Measurements from ENCODE around the gene HOXD8. TPM values are rescaled to one million over a fixed set of nuclear protein-coding genes. Genes with fewer than 3 reads are reported as not detected.

Gene HOXD8
- total and polyA plus RNA-seq, 9 of the 15 experiments (the other 6 are each of a cell fraction or from before 2014, with no cell fraction given) = 0.04 to 0.15 TPM; not detected in 7

DNA sequence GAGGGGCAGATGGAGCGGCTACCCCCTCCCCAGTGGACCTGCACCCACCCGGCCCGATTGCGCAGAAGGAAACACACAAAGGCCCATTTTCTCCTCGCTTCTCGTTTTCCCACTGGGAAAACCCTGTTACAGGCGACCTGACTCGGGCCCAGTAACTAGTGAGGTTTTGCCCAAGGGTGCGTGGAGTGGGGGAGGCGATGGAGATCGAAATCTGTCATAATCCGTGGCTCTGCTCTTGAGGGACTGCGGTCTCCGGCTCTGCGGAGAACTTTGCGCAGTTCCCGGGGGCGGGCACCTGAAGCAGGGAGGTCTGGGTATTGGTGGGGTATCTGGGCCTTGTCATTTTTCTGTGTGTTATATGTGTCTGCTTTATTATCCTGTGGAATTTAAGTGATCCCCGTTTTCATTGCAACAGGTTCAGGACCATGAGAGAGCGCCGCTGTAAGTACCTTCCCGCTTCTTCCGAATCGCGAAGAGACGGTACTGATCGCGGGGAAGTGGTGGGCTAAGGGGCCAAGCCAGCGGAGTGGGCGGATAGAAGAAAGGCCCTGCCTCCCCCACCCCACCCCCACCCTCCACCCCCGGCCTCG is 17.8 kb downstream of the HOXD8 start (continued):
- TF ChIP-seq, protein P1, sequence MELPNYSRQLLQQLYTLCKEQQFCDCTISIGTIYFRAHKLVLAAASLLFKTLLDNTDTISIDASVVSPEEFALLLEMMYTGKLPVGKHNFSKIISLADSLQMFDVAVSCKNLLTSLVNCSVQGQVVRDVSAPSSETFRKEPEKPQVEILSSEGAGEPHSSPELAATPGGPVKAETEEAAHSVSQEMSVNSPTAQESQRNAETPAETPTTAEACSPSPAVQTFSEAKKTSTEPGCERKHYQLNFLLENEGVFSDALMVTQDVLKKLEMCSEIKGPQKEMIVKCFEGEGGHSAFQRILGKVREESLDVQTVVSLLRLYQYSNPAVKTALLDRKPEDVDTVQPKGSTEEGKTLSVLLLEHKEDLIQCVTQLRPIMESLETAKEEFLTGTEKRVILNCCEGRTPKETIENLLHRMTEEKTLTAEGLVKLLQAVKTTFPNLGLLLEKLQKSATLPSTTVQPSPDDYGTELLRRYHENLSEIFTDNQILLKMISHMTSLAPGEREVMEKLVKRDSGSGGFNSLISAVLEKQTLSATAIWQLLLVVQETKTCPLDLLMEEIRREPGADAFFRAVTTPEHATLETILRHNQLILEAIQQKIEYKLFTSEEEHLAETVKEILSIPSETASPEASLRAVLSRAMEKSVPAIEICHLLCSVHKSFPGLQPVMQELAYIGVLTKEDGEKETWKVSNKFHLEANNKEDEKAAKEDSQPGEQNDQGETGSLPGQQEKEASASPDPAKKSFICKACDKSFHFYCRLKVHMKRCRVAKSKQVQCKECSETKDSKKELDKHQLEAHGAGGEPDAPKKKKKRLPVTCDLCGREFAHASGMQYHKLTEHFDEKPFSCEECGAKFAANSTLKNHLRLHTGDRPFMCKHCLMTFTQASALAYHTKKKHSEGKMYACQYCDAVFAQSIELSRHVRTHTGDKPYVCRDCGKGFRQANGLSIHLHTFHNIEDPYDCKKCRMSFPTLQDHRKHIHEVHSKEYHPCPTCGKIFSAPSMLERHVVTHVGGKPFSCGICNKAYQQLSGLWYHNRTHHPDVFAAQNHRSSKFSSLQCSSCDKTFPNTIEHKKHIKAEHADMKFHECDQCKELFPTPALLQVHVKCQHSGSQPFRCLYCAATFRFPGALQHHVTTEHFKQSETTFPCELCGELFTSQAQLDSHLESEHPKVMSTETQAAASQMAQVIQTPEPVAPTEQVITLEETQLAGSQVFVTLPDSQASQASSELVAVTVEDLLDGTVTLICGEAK (IDR thresholded peaks at IDR 0.05) = no peak
- TF ChIP-seq, protein P1 (CRISPR knock-in tag; IDR thresholded peaks at IDR 0.05) = no peak
- TF ChIP-seq, protein P2, sequence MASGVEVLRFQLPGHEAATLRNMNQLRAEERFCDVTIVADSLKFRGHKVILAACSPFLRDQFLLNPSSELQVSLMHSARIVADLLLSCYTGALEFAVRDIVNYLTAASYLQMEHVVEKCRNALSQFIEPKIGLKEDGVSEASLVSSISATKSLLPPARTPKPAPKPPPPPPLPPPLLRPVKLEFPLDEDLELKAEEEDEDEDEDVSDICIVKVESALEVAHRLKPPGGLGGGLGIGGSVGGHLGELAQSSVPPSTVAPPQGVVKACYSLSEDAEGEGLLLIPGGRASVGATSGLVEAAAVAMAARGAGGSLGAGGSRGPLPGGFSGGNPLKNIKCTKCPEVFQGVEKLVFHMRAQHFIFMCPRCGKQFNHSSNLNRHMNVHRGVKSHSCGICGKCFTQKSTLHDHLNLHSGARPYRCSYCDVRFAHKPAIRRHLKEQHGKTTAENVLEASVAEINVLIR (CRISPR knock-in tag; IDR thresholded peaks at IDR 0.05) = no peak
- TF ChIP-seq, protein P3, sequence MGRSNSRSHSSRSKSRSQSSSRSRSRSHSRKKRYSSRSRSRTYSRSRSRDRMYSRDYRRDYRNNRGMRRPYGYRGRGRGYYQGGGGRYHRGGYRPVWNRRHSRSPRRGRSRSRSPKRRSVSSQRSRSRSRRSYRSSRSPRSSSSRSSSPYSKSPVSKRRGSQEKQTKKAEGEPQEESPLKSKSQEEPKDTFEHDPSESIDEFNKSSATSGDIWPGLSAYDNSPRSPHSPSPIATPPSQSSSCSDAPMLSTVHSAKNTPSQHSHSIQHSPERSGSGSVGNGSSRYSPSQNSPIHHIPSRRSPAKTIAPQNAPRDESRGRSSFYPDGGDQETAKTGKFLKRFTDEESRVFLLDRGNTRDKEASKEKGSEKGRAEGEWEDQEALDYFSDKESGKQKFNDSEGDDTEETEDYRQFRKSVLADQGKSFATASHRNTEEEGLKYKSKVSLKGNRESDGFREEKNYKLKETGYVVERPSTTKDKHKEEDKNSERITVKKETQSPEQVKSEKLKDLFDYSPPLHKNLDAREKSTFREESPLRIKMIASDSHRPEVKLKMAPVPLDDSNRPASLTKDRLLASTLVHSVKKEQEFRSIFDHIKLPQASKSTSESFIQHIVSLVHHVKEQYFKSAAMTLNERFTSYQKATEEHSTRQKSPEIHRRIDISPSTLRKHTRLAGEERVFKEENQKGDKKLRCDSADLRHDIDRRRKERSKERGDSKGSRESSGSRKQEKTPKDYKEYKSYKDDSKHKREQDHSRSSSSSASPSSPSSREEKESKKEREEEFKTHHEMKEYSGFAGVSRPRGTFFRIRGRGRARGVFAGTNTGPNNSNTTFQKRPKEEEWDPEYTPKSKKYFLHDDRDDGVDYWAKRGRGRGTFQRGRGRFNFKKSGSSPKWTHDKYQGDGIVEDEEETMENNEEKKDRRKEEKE (IDR thresholded peaks at IDR 0.05; ENCODE audit: borderline replicate concordance in 1 of 2, control insufficient read depth in 1 of 2, low read depth in 2 of 2, low read length in 1 of 2) = no peak

Data from K562 (cell line).